Measurements from ENCODE around the gene CD209.

Gene CD209

GRCh38 chr19:7787141-7787540 is 39.8 kb upstream of the CD209 start:
- Histone ChIP-seq H3K27ac (ENCODE audit: low read depth, low read length, severe bottlenecking) (no peak overlapping the region), H3K36me3 (ENCODE audit: control insufficient read depth, insufficient read depth, low read length) (no peaks in the 10 kb centered on the region), H3K4me3 (ENCODE audit: extremely low read depth, insufficient read depth, low read length, poor library complexity, severe bottlenecking) (no peak overlapping the region), H3K9me3 (ENCODE audit: control insufficient read depth, low read length) (no peaks in the 10 kb centered on the region), H3K4me1 (ENCODE audit: control insufficient read depth, insufficient read depth, low read length, poor library complexity, severe bottlenecking) (no peaks in the 10 kb centered on the region)
- 25 to 47% methylated on average over 6 to 9 of the region's 10 CpGs for whole genome bisulfite sequencing, 2 experiments (ENCODE audit: insufficient coverage in 2 of 2)

GRCh38 chr19:7784856-7785255 is 37.5 kb upstream of the CD209 start:
- no peaks in the 10 kb centered on the region for H3K9me3 ChIP-seq (ENCODE audit: control insufficient read depth, low read length)
- H3K36me3 ChIP-seq (ENCODE audit: control insufficient read depth, insufficient read depth, low read length) = no peaks in the 10 kb centered on the region
- no peak overlapping the region for H3K4me3 ChIP-seq (ENCODE audit: extremely low read depth, insufficient read depth, low read length, poor library complexity, severe bottlenecking)
- H3K4me1 ChIP-seq (ENCODE audit: control insufficient read depth, insufficient read depth, low read length, poor library complexity, severe bottlenecking) = no peaks in the 10 kb centered on the region
- no peak overlapping the region for H3K27ac ChIP-seq (ENCODE audit: low read depth, low read length, severe bottlenecking)

GRCh38 chr19:7783991-7784423 is 36.7 kb upstream of the CD209 start:
- H3K4me3 ChIP-seq (ENCODE audit: extremely low read depth, insufficient read depth, low read length, poor library complexity, severe bottlenecking) = no peak overlapping the region
- no peaks in the 10 kb centered on the region for H3K9me3 ChIP-seq (ENCODE audit: control insufficient read depth, low read length)
- H3K27ac ChIP-seq (ENCODE audit: low read depth, low read length, severe bottlenecking) = no peak overlapping the region
- no peaks in the 10 kb centered on the region for H3K36me3 ChIP-seq (ENCODE audit: control insufficient read depth, insufficient read depth, low read length)
- no peaks in the 10 kb centered on the region for H3K4me1 ChIP-seq (ENCODE audit: control insufficient read depth, insufficient read depth, low read length, poor library complexity, severe bottlenecking)
- 15 to 28% methylated on average over 7 to 8 of the region's 8 CpGs for WGBS, 2 experiments (ENCODE audit: insufficient coverage in 2 of 2)

GRCh38 chr19:7781157-7781556 is 33.8 kb upstream of the CD209 start:
- Histone ChIP-seq H3K36me3 (ENCODE audit: control insufficient read depth, insufficient read depth, low read length) (no peaks in the 10 kb centered on the region), H3K4me3 (ENCODE audit: extremely low read depth, insufficient read depth, low read length, poor library complexity, severe bottlenecking) (no peak overlapping the region), H3K9me3 (ENCODE audit: control insufficient read depth, low read length) (no peaks in the 10 kb centered on the region), H3K4me1 (ENCODE audit: control insufficient read depth, insufficient read depth, low read length, poor library complexity, severe bottlenecking) (no peaks in the 10 kb centered on the region), H3K27ac (ENCODE audit: low read depth, low read length, severe bottlenecking) (no peak overlapping the region)
- 62 to 64% methylated on average over 11 to 12 of the region's 12 CpGs for WGBS, 2 experiments (ENCODE audit: insufficient coverage in 2 of 2)

GRCh38 chr19:7779631-7780486 is 32.5 kb upstream of the CD209 start:
- 81 to 82% methylated on average over 23 to 25 of the region's 26 CpGs for WGBS, 2 experiments (ENCODE audit: insufficient coverage in 2 of 2)
- no peaks in the 10 kb centered on the region for H3K4me1 ChIP-seq (ENCODE audit: control insufficient read depth, insufficient read depth, low read length, poor library complexity, severe bottlenecking)
- no peak overlapping the region for H3K27ac ChIP-seq (ENCODE audit: low read depth, low read length, severe bottlenecking)
- no peaks in the 10 kb centered on the region for H3K9me3 ChIP-seq (ENCODE audit: control insufficient read depth, low read length)
- no peak overlapping the region for H3K4me3 ChIP-seq (ENCODE audit: extremely low read depth, insufficient read depth, low read length, poor library complexity, severe bottlenecking)
- no peaks in the 10 kb centered on the region for H3K36me3 ChIP-seq (ENCODE audit: control insufficient read depth, insufficient read depth, low read length)

GRCh38 chr19:7778081-7778480 is 30.7 kb upstream of the CD209 start:
- no peaks in the 10 kb centered on the region for H3K4me1 ChIP-seq (ENCODE audit: control insufficient read depth, insufficient read depth, low read length, poor library complexity, severe bottlenecking)
- no peak overlapping the region for H3K27ac ChIP-seq (ENCODE audit: low read depth, low read length, severe bottlenecking)
- 45 to 84% methylated on average over 3 of the region's 5 CpGs for WGBS, 2 experiments (ENCODE audit: insufficient coverage in 2 of 2)
- H3K4me3 ChIP-seq (ENCODE audit: extremely low read depth, insufficient read depth, low read length, poor library complexity, severe bottlenecking) = no peak overlapping the region
- H3K9me3 ChIP-seq (ENCODE audit: control insufficient read depth, low read length) = no peaks in the 10 kb centered on the region
- H3K36me3 ChIP-seq (ENCODE audit: control insufficient read depth, insufficient read depth, low read length) = no peaks in the 10 kb centered on the region

GRCh38 chr19:7775761-7776160 is 28.4 kb upstream of the CD209 start:
- no peak overlapping the region for H3K4me3 ChIP-seq (ENCODE audit: extremely low read depth, insufficient read depth, low read length, poor library complexity, severe bottlenecking)
- H3K27ac ChIP-seq (ENCODE audit: low read depth, low read length, severe bottlenecking) = no peak overlapping the region
- H3K9me3 ChIP-seq (ENCODE audit: control insufficient read depth, low read length) = no peaks in the 10 kb centered on the region
- no peaks in the 10 kb centered on the region for H3K36me3 ChIP-seq (ENCODE audit: control insufficient read depth, insufficient read depth, low read length)
- no peaks in the 10 kb centered on the region for H3K4me1 ChIP-seq (ENCODE audit: control insufficient read depth, insufficient read depth, low read length, poor library complexity, severe bottlenecking)
- 86 to 89% methylated on average over 7 to 9 of the region's 9 CpGs for whole genome bisulfite sequencing, 2 experiments (ENCODE audit: insufficient coverage in 2 of 2)

- Histone ChIP-seq H3K27ac (ENCODE audit: low read depth, low read length, severe bottlenecking) (no peak overlapping the region), H3K36me3 (ENCODE audit: control insufficient read depth, insufficient read depth, low read length) (no peaks in the 10 kb centered on the region), H3K4me3 (ENCODE audit: extremely low read depth, insufficient read depth, low read length, poor library complexity, severe bottlenecking) (no peak overlapping the region), H3K9me3 (ENCODE audit: control insufficient read depth, low read length) (no peaks in the 10 kb centered on the region), H3K4me1 (ENCODE audit: control insufficient read depth, insufficient read depth, low read length, poor library complexity, severe bottlenecking) (no peaks in the 10 kb centered on the region)
- WGBS, 2 experiments (ENCODE audit: insufficient coverage in 2 of 2) = 91 to 98% methylated on average over 6 of the region's 9 CpGs
Observed at GRCh38 chr19:7773841-7774240, 26.5 kb upstream of the CD209 start.

GRCh38 chr19:7772752-7773291 is 25.5 kb upstream of the CD209 start:
- WGBS, 2 experiments (ENCODE audit: insufficient coverage in 2 of 2) = 64 to 68% methylated on average over 4 to 5 of the region's 8 CpGs
- no peaks in the 10 kb centered on the region for H3K36me3 ChIP-seq (ENCODE audit: control insufficient read depth, insufficient read depth, low read length)
- no peak overlapping the region for H3K27ac ChIP-seq (ENCODE audit: low read depth, low read length, severe bottlenecking)
- no peak overlapping the region for H3K4me3 ChIP-seq (ENCODE audit: extremely low read depth, insufficient read depth, low read length, poor library complexity, severe bottlenecking)
- no peaks in the 10 kb centered on the region for H3K4me1 ChIP-seq (ENCODE audit: control insufficient read depth, insufficient read depth, low read length, poor library complexity, severe bottlenecking)
- H3K9me3 ChIP-seq (ENCODE audit: control insufficient read depth, low read length) = no peaks in the 10 kb centered on the region

- Histone ChIP-seq H3K9me3 (ENCODE audit: control insufficient read depth, low read length) (no peaks in the 10 kb centered on the region), H3K36me3 (ENCODE audit: control insufficient read depth, insufficient read depth, low read length) (no peaks in the 10 kb centered on the region), H3K4me3 (ENCODE audit: extremely low read depth, insufficient read depth, low read length, poor library complexity, severe bottlenecking) (no peak overlapping the region), H3K4me1 (ENCODE audit: control insufficient read depth, insufficient read depth, low read length, poor library complexity, severe bottlenecking) (no peaks in the 10 kb centered on the region), H3K27ac (ENCODE audit: low read depth, low read length, severe bottlenecking) (no peak overlapping the region)
- WGBS, 2 experiments (ENCODE audit: insufficient coverage in 2 of 2) = 64 to 66% methylated on average over 7 of the region's 8 CpGs
Observed at GRCh38 chr19:7771072-7771471, 23.7 kb upstream of the CD209 start.

GRCh38 chr19:7769171-7769570 is 21.8 kb upstream of the CD209 start:
- Histone ChIP-seq H3K9me3 (ENCODE audit: control insufficient read depth, low read length) (no peaks in the 10 kb centered on the region), H3K4me1 (ENCODE audit: control insufficient read depth, insufficient read depth, low read length, poor library complexity, severe bottlenecking) (no peaks in the 10 kb centered on the region), H3K27ac (ENCODE audit: low read depth, low read length, severe bottlenecking) (no peak overlapping the region), H3K4me3 (ENCODE audit: extremely low read depth, insufficient read depth, low read length, poor library complexity, severe bottlenecking) (no peak overlapping the region), H3K36me3 (ENCODE audit: control insufficient read depth, insufficient read depth, low read length) (no peaks in the 10 kb centered on the region)
- 33 to 60% methylated on average over 1 of the region's 2 CpGs for WGBS, 2 experiments (ENCODE audit: insufficient coverage in 2 of 2)
